ENCODE results near the gene STARD5.

GRCh38 chr15:81331600-81331999, 7.7 kb upstream of the STARD5 start:
- no peak for TF ChIP-seq EP300 (IDR thresholded peaks at IDR 0.05)
- TF ChIP-seq, protein P1, sequence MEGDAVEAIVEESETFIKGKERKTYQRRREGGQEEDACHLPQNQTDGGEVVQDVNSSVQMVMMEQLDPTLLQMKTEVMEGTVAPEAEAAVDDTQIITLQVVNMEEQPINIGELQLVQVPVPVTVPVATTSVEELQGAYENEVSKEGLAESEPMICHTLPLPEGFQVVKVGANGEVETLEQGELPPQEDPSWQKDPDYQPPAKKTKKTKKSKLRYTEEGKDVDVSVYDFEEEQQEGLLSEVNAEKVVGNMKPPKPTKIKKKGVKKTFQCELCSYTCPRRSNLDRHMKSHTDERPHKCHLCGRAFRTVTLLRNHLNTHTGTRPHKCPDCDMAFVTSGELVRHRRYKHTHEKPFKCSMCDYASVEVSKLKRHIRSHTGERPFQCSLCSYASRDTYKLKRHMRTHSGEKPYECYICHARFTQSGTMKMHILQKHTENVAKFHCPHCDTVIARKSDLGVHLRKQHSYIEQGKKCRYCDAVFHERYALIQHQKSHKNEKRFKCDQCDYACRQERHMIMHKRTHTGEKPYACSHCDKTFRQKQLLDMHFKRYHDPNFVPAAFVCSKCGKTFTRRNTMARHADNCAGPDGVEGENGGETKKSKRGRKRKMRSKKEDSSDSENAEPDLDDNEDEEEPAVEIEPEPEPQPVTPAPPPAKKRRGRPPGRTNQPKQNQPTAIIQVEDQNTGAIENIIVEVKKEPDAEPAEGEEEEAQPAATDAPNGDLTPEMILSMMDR (IDR thresholded peaks at IDR 0.05): no peak
